Ammon's horn (tissue), 1 donor: Measurements from ENCODE around the gene SLC35F2.
A peak's percentile ranks its signal among the peaks of the same experiment; 100 is the strongest.
"Not testable (repeated sequence)": the region's sequence is repeated elsewhere in the genome, so short reads cannot be mapped to it uniquely, and the experiment has no call there.

Experiments
- DNase-seq: peaks from one replicate; pipeline ENCODE4 v3.0.0-alpha.2; 2016; ENCODE audit warnings: low spot score

Gene SLC35F2

DNA sequence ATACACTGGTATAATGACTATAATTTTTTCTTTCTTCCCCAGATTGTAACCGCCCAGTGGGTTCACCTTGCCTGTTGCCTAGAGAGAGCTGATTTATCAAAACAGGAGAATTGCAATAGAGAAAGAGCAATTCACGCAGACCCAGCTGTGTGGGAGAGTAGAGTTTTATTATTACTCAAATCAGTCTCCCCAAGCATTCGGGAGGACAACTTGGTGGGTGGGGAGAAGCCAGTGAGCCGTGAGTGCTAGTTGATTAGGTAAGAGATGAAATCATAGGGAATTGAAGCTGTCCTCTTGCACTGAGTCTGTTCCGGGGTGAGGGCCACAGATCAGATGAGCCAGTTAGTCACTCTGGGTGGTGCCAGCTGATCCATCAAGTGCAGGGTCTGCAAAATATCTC, 73.2 kb downstream of the SLC35F2 start:
- DNase-seq, result no peak

GRCh38 chr11:107783121-107783520, 75.5 kb downstream of the SLC35F2 start:
- no peak for DNase-seq

DNA sequence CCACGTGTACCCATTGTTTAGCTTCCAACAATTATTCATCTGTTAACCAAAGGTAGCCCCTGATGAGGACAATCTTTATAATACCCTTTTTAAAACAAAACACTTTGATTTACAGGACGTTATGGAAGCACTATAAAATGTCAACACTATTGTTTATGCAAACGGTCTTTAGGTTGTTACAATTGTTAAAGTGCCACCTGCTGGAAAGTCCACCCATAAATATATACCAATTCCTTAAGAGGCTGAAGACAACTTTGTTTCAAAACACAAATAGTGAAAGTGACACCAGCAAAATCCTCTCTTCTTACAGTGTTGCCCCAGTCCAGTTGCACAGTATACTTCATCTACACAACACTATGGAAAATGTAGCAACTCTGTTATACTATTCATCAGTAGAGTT, 77.8 kb downstream of the SLC35F2 start:
- no peak for DNase-seq

- DNase-seq, result no peak
Observed at GRCh38 chr11:107780136-107780535, 78.5 kb downstream of the SLC35F2 start.

DNA sequence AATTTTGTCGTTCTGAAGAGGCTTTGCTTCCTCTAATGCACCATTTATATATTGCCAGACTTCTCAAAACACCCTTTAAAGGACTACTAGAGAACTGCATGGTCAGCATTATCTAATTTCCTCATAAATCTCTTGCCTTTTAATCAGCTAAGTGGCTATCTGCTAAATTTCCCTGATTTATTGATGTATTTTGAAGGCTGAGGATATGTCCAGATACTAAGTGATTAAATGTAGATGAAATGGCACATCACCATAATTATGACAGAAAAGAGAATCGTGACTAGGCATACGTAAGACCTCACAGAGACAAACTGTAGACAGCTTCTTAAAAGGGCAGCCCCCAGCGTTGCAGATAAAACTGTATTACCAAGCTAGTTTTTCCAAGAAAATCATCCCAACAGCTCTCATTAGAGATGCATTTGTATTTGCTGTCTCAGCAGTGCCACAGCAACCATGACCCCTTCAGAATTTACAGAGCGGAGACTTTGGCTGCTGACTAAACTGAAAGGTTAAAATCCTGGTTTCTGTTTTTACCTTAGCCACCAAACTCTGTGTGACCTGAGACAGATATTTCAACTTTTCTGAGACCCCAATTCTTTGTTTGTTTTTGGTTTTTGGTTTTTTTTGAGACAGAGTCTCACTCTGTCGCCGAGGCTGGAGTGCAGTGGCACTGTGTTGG, 79.6 kb downstream of the SLC35F2 start:
- no peak for DNase-seq

DNA sequence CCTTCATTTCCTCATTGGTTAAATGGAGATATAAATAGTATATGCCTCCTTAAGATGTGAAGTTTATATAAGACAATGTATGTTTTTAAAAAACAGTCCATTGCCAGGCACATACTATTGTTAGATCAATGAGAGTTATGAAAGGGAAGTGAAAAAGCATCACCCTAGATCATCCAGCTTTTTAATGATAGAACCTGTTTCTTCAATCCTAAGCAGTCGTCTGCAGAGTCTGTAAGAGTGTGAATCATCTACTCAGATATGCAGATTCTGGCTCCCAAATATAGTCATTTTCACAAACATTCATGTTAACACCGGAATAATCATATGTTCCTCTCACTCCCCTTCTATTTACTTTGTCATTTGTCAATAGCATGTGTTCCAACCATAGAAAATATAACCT, 81.5 kb downstream of the SLC35F2 start:
- DNase-seq, result no peak

- DNase-seq, result no peak
Observed at GRCh38 chr11:107776062-107776461, 82.5 kb downstream of the SLC35F2 start.

GRCh38 chr11:107770551-107770951, 88.0 kb downstream of the SLC35F2 start:
- DNase-seq, result no peak

DNA sequence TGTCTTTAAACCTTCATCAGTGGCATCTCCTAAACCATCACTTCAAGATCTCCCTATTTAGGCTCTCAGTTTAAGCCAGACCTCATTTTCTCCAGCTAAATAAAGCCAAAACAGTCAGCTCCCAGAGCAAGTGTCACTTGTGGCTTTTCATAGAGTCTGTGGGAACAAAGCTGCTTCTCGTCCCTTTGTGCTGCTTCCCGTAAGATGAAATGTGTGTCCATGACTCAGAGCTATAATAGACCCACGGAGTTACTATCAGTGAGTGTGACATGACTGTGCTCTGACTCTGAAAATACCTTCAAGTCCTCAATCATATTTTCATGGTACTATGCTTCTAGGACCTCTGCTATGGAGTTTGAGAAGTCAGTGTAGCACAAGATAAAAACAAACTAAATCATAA, 89.4 kb downstream of the SLC35F2 start:
- DNase-seq, result peak; percentile 13

DNA sequence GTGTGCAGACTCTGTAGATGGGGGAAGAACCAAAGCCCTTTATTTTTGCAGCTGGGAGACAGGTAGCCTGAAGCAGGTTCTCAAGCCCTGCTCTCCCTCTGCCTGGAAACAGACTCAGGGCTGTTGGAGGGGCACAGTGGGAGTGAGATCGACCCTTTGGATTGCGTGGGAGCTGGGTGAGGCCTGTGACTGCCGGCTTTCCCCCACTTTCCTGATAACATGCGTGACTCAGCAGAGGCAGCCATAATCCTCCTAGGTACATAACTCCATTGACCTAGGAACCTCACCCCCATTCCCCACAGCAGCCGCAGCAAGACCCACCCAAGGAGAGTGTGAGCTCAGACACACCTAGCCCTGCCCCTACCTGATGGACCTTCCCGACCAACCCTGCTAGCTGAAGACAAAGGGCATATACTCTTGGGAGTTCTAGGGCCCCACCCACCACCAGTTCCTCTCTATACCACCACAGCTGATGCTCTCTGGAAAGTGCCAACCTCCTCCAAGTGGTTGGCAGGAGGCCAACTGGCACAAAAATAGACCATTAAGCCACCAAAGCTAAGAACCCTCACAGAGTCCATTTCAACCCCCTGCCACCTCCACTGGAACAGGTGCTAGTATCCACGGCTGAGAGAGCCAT, 99.8 kb downstream of the SLC35F2 start:
- DNase-seq, result not testable (repeated sequence)

DNA sequence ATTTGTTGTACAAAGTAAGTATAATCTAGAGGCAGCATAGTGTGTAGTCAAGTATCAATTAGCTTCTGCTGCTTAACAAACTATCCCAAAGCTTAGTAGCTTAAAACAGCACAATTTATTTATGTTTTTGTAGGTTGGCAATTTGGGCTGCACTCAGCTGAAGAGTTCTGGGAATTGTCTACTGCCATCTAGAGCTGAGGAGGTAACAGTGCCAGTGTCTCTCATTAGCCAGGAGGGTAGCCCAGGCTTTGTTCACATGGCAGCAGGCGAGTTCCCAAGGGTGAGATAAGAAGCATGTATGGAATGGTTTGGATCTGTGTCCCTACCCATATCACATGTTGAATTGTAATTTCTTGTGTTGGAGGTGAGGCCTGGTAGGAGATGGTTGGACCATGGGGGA, 100.9 kb downstream of the SLC35F2 start:
- DNase-seq, result no peak

DNA sequence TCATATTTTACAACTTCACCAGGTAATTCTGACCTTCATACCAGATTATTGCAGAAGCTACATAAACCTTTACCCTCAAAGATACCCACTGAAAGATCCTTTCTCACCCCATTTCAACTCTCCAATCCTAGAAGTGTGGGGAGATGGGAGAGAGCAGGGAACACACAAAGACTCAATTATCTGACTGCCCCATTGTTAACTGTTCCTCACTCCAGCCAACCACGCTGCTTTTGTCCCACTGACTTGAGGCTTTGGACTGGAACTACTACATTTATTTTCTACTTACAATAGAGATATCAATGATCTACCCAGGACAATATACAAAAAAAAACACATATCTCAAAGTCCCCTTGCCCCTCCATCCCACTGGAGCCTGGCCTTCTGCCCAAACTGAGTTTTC, 102.0 kb downstream of the SLC35F2 start:
- DNase-seq, result peak; percentile 62

GRCh38 chr11:107752949-107753822, 105.4 kb downstream of the SLC35F2 start:
- DNase-seq, result no peak

DNA sequence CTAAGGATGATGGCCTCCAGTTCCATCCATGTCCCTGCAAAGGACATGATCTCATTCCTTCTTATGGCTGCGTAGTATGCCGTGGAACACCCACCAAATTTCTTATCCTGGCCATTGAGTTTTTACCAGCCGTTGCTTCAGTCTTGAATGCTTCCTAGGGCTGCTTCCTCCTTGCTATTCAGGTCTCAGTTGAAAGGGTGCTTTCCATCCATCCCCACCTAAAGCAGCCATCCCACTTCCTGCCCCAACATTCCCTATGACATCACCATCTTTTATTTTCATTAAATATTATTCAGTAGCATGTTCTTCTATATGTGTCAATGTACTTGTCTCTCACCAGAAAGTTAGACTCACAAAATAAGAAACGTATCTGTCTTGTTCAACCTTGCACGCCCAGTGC, 106.1 kb downstream of the SLC35F2 start:
- no peak for DNase-seq

DNA sequence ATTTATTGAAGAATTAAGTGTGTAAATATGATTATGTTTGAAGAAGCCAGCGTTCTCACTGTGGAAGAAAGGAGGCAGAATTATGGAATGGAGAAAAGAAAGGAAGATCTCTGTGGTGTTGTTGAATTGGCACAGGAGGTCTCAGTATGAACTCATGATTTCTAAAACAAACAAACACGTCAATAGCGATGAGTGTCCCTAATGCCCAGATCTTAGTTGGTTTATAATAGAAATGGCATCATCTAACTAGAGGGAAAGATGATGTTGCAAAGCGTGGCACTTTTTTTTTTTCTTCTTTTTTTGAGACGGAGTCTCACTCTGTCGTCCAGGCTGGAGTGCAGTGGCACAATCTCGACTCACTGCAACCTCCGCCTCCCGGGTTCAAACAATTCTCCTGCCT, 107.5 kb downstream of the SLC35F2 start:
- DNase-seq, result no peak

GRCh38 chr11:107750313-107750712, 108.3 kb downstream of the SLC35F2 start:
- no peak for DNase-seq

DNA sequence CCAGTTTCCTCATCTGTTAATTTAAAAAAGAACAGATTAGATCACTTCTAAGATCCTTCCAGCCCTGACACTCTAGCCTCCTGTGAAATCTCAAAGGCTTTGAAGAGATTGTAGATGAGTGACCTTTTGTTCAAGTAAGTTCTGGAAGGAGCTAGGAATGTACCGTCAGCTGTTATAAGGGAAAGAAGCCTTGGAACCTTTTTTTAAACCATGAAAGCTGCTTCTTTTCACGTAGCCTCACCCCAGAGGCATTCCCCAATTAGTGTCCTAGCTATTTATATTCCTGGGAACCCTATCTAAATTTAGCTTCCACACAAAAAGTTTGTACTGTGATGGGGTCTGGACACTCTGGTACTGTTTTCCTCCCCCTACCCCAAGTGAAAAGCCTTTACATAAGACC, 111.0 kb downstream of the SLC35F2 start:
- no peak for DNase-seq

GRCh38 chr11:107744736-107745135, 113.9 kb downstream of the SLC35F2 start:
- no peak for DNase-seq

DNA sequence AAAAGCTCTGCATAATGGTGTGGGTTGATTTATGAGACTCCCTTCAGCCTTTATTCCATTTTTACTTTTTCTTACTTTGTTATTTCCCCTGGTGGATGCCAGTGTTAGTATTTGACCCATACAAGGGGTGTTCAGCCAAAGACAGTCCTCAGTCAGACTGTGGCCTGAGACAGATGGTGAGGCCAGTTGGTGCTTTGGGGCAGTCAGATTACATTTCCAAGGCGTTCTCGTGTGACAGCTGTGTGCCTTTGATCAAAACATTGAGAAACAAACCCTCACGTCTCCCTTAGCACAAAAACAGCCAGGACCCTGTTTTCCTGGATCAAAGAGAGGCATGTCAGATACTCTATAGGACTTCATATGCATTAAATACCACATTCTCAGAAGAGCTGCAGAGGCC, 115.4 kb downstream of the SLC35F2 start:
- DNase-seq, result no peak

GRCh38 chr11:107741044-107741823, 117.4 kb downstream of the SLC35F2 start:
- DNase-seq, result no peak
